ENCODE data around the gene BCAS3.

- no peak for TF ChIP-seq SUZ12 (IDR thresholded peaks at IDR 0.05)
- no peak for TF ChIP-seq FOXM1 (IDR thresholded peaks at IDR 0.05; ENCODE audit: borderline replicate concordance)
- TF ChIP-seq ZNF384 (IDR thresholded peaks at IDR 0.05), result no peak
- TF ChIP-seq FOXA1 (IDR thresholded peaks at IDR 0.05), result no peak
- no peak for TF ChIP-seq ARNT (IDR thresholded peaks at IDR 0.05)
- TF ChIP-seq TARDBP (IDR thresholded peaks at IDR 0.05), result no peak
Measured at GRCh38 chr17:61328351-61328750, 650.7 kb downstream of the BCAS3 start.
